ENCODE data around the gene SOCS1.

DNA sequence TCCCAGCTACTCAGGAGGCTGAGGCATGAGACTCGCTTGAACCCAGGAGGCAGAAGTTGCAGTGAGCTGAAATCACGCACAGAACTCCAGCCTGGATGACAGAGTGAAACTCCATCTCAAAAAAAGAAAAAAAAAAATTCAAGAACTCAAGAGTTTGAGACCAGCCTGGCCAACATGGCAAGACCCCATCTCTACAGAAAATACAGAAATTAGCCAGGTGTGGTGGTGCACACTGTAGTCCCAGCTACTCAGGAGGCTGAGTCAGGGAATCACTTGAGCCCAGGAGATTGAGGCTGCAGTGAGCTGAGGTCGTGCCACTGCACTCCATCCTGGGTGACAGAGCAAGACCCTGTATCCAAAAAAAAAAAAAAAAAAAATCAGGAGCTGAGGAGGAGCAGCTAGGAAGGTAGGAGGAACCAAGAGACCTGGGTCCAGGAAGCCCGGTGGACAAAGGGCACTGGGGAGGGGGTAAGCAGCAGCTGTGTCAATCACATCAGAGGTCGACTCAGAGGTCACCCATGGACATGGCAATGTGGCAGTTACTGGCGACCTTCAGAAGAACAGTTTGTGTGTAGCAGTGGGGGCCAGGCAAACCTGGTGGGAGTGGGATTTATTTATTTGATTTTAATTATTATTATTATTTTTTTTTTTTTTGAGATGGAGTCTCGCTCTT, 36.2 kb upstream of the SOCS1 start:
- TF ChIP-seq, protein P1, sequence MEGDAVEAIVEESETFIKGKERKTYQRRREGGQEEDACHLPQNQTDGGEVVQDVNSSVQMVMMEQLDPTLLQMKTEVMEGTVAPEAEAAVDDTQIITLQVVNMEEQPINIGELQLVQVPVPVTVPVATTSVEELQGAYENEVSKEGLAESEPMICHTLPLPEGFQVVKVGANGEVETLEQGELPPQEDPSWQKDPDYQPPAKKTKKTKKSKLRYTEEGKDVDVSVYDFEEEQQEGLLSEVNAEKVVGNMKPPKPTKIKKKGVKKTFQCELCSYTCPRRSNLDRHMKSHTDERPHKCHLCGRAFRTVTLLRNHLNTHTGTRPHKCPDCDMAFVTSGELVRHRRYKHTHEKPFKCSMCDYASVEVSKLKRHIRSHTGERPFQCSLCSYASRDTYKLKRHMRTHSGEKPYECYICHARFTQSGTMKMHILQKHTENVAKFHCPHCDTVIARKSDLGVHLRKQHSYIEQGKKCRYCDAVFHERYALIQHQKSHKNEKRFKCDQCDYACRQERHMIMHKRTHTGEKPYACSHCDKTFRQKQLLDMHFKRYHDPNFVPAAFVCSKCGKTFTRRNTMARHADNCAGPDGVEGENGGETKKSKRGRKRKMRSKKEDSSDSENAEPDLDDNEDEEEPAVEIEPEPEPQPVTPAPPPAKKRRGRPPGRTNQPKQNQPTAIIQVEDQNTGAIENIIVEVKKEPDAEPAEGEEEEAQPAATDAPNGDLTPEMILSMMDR (IDR thresholded peaks at IDR 0.05), result no peak
- no peak for TF ChIP-seq POLR2A (IDR thresholded peaks at IDR 0.05)

Measured in right lobe of liver (tissue), 4 donors.